HG03432 (cell line): ENCODE measurements around the gene GRB7.
A peak's percentile ranks its signal among the peaks of the same experiment; 100 is the strongest.

ENCODE experiments used
- ATAC-seq: cut with Tn5 transposase; IDR thresholded peaks from one replicate; pipeline ENCODE4 v1.9.1; 2021; ENCODE audit warnings: mild to moderate bottlenecking, moderate library complexity; ENCODE audit not compliant: unreplicated experiment

Gene GRB7

DNA sequence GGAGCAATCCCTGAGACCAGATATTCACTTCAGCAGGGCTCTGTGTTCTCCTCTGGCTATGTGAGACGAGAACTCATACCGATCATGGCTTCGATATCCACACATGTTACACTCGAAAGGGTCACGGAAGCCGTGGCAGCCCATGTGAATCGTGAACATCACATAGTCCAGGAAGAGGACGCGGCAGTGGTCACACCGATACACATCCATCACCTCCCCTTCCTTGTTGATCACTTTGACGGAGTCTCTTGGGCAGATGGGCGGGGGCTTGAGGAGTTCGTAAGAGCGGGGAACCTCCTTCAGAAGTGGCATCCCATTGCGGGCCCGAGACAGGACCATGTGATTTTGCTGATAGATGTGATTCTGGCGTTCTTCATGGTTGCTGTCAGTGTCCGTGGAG, 28.0 kb downstream of the GRB7 start:
- ATAC-seq: no peak

DNA sequence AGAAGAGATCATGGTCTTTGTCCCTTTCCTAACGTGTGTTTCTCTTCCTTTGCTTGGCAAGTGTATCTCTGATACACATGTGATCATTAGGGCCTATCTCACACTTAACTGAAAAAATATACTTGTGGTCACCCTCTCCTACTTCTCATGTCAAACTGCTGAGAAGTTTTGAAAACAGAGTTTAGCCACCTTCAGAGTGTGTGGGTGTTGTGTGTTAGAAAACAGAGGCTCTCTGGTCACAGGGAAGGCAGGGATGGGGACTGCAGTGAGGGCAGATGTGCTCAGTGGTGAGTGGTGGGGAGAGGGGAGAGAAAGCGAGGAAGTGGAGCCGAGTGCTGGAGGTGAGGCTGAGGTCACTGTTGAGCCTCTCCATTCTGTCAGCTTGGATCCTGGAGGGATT, 29.4 kb downstream of the GRB7 start:
- ATAC-seq: no peak

DNA sequence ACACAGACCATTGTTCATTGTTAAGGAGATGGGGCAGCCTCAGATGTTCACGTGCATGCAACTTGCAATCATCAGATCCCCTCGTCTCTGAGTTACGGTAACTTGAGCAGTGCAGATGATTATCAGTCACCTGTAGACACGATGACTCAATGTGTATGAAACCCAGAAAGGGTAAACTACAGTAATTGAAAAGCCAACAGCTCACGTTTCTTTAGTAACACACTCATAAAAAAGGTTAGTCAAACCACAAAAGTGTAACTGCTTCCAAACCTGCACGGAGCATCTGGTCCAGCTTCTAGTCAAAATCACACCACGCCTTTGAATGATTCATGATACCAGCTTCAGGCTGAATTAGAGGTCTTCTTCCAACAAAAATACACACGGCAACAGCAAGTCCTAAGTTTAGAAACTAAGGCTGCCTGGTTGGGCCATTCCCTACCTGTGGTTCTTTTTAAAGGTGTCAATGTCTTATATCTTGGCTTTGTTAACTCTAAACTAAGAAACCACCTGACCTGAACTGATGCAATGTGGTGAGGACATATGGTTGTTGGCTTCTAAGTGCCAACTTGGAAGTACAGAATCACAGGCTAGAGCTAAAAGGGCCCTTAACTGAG, 32.3 kb downstream of the GRB7 start:
- peak; percentile 65 for ATAC-seq

DNA sequence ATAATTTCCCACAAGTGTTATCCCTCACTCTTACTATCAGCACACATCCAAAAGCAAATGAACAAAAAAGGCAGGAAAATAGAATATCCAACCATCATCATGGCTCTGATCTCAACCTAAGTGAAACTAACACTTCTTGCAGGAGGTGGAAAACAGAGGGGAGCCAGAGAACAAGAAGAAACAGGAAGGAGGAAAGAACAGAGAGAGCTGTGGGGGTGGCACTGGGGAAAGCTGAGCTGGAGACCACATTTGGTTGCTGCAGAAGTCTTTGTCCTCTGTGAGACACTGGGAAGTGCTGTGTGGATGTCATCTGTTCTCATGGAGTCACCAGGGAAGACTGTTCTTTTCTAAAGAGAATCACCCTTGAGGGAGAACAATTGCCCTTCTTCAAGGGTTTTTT, 34.7 kb downstream of the GRB7 start:
- no peak for ATAC-seq

DNA sequence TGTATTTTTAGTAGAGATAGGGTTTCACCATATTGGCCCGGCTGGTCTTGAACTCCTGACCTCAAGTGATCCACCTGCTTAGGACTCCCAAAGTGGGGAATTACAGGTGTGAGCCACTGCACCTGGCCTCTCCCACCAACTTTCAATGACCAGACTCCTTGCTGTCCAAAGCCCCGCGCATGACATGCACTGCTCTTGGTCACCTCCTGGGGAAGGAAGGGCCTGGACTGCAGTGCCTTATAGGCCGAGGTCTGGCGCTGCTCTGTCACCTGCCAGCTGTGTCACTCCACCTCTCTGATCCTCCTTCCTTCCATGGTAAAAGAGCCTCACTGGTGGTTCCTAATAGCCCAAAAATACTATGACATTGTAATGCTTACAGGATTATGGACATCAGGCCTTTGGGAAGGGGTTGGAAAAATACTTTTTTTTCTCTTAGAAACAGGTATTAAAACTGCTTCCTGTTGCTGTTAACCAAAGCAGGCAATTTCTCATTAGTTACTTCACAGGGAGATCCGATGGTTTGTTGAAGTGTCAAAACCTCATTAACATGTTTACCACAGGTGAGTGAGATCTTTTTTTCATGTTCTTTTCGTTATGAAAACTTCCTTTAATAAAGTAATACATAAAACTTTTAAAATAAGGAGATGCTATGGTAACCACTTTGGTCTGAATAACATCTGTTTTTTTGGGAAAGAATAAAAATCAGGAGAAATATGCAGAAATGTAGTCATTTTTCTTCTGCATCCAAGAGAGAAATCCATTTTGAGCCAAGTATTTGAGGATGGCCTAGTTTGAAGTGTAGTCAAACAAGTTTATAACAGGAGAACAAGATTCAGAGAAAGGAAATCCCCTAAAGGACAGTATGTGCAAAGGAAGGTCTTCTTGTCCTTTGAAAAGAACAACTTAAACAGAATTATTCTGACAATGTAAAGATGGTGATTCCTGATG, 35.5 kb downstream of the GRB7 start:
- no peak for ATAC-seq

DNA sequence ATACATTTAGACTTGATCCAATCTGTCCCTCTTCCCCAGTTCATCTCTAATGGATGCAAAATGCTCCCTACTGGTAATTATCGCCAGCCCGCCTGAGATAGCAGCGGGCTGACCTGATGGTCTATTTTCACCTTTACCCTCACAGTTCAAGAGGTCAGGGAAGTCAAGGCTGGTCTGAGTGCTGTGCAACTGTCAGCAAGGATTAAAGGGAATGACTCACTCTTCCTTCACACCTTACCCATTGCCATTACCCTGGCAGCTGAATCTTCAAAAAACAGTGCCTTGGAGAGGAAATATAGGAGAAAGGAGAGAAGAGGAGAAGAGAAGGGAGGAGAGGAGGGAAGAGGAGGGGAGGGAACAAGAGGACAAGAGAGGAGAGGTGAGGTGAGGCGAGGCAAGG, 36.3 kb downstream of the GRB7 start:
- no peak for ATAC-seq

DNA sequence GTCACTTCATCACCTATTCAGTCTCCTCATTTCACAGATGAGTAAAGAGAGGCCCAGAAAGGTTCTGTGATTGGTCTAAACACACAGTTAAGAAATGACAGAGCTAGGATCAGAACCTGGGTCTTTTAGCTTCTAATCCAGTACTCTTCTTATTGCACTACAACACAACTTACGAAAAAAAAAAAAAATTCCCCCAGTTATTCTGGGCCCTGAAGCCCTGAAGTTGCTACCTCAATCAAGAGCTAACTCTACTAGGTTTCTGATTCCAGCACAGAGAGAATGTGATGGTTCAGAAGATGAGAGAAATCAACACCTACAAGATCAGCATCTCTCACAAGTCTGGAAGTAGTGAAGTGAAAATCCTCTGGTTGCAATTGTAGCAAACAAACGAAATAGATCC, 37.3 kb downstream of the GRB7 start:
- no peak for ATAC-seq

DNA sequence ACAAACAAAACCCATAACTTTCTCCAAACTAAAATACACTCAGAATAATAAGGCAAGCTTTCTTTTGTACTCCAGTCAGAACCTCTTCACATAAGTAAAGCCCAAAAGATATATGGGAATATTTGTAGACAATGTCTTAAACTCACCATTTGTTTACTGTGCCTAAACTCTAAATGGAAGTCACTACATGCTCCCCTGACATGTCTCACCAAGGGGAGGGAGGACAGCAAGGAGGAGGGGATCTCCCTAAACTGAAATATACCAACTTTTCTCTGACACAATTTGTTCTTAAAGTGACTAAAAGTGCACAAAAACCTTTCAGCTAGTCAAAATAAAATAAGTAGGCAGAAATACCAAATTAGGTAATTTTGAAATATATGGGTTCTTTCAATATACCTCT, 38.5 kb downstream of the GRB7 start:
- ATAC-seq: no peak

DNA sequence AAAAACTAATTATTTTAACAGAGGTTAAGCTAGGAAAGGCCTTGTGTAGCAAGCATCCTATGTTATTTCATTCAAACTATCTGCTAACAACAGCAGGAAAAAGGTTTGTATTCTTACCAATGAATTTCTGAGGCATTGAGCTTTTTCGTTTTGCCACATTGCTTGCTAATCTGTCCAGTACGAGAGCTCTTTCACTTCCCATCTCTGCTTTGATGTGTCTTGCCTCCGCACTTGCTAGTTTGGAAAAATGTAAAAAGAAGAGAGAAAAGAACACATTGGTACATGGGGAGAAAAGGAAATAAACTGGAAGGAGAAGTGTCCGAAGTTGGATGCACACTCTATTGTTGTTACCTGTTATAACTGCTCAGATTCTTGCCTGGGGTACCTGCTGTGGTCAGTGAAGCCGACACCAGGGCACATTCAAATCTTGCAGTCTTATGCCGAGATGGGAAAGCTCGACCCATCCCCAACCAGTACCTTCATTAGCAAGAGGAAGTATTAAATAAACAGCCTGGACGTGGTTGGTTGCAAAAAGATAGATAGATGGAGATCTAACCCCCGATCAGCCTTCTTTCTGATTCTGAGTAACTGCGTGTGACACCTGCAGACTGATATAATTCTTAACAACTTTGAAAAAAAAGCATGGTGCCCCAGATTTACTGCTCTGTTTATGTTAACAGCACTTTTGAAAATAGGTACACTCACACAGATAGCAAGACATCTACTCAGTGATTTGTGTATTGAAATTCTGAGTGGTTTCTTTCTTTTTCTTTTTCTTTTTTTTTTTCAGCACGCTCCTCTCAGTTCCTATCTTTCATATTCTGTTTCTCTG, 40.0 kb downstream of the GRB7 start:
- ATAC-seq: peak; percentile 56

DNA sequence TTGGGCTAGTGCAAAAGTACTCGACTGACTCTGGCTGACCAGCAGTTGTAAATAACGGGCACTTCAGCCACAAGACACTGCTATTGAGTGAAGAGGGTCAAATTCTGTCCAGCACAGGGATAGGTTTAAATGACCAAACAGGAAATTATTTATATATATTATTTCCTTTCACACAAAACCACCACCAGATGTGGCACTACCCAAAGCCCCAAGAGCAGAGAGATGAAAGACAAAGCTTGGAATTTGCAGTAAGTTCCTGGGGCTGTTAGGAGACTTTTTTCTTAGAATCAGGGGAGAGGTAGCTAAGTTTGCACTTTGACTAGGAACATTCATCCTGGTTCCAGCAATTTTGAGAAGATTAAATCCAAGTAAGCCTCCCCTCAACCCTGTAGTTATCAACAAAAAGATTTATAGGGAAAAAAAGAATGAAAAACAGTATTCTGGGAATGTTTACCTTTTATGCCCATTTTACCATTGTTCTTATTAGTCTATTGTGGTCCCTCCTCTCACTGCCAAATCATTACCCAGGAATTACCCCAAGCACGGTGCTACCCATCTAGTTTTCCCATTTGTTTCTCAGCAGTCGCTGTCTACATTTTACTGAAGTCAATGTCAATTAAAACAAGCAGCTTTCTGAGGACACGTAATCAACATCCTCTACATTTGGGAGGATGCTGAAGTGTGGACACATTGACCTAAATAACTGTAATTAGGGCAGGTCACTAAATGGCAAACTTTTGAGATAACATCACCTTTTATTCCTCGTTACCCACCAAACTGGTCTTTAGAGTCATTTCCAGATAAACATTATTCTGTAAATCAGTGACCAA, 43.5 kb downstream of the GRB7 start:
- no peak for ATAC-seq

DNA sequence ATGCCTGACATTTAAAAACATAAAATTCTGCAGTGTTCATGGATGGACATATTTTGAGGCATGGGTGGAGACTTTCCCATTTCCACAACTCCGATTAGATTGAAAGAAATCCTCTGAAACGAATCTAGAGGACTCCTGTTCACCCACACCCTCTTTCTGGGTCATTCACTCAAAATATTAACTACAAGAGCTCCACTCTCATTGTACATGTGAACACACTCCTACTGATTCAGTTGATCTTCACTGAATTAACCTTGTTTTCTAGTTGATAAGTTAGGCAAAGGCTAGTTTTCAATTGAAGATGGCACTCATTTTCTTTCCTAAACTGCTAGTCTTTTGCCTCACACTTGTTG, 44.1 kb downstream of the GRB7 start:
- no peak for ATAC-seq

DNA sequence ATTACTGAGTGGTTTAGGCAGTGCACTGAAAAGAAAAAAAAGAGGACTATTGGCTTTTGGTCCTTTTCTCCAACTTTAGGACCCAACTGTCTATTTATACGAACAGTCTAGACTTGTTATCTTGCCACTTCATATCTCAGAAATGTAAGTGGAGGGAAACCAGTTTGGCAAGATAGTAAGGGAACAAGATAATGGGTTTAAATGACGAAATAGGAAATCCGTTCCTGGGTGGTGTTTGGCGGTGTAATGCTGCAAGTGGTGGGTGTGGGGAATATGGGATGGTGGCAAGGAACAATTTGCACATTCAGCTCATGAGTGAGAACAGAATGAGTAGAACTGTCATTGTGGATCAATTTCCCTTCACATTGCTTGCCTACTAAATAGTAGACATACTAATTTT, 44.7 kb downstream of the GRB7 start:
- no peak for ATAC-seq

DNA sequence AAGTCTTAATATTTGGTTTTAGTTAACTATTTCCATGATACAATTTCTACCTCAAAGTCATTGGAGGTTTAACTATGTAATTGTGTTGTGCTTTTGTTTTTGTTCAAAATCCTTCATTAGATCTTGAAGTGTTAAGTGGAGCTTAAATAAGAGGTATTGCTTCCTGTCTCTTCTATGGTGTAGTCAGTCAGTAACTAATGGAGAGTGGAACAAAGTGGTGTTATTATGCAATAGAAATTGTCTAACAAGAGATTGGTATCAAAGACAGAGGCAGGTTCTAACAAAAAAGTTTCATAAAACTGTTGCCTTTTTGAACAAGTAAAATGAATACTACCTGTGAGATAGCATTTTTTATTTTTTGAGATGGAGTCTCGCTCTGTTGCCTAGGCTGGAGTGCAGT, 45.2 kb downstream of the GRB7 start:
- ATAC-seq: no peak

DNA sequence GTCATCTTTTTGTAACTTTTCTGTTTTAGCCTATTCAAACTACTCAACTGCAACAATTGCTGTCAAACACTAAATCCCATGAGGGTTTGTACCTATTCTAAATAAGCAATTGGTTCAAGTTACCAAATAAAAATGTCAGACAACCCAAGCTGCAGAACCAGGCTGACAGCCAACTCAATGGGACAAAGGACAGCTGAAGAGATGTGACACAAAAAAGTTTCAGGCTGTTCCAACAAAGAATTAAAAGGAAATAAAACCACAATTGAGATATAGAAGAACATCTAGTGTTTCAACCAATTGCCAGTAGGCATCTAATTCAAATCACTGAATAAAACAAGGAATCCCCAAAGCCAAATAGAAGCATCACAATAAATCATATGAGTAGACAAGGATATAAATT, 49.3 kb downstream of the GRB7 start:
- no peak for ATAC-seq

DNA sequence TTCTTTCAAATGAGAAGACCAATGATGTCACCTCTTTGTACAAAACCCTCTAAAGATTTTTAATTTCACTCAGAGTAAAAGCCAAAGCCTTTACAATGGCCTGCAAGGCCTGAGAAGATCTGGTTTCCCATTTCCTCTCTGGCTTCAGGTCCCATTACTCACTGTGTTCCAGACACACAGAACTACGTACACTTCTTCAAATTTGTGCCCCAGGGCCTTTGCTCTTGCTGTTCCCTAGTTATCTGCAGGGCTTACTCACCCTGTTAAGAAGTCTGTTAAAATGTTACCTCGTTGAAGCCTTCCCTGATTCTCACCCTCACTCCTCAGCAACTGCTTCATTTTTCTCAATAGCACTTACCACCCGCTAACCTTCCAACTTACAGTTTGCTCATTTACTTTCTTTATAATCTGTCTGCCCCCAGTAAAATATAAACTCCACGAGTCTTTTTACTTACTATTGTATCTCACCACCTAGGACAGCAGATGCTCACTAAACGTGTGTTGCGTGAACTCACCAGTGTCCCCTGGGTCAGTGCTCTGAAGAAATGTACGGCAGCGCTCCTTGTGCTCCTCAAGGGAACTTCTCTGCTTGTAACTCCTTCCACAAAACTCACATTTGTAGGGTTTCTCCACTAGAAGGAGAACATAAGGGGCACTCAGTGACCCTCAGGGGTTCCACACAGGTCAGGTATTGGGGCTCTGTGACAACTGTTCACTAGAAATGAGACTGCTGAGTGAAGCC, 50.2 kb downstream of the GRB7 start:
- ATAC-seq: no peak

DNA sequence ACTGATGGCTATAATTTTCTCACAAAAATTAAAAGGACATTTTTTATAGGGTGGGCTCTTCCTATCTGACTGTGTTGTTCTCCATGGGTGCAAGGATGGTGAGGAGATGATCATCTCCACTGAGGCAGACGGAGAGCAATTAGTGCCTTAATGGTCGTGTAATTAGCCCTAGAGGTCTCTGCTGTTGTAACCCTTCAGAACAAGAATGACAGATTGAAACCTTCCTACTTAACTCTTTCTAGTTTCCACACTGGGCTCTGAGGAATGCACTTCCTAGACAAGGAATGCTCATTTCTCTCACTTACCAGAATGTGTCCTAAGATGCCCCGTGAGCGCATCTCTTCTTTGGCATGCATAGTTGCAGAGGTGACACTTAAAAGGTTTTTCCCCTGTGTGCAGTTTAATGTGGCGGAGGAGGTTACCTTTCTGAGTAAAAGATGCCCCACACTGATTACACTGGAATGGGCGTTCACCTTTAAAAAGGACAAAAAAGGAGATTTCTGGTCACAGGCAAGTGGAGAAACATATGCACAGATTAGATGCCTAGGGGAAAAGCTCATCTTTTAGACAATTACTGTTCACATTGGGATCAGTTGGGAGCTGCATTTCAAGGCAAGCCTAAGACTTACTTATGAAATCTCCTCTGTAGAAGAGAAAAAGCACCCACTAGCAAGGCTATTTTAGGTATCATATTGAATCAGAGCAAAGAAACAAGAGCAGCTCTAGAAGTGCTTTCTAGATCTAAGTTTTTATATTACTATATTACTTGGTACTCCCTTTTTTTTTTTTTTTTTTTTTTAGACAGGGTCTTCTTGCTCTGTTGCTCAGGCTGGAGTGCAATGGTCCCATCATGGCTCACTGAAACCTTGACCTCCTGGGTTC, 53.6 kb downstream of the GRB7 start:
- no peak for ATAC-seq

DNA sequence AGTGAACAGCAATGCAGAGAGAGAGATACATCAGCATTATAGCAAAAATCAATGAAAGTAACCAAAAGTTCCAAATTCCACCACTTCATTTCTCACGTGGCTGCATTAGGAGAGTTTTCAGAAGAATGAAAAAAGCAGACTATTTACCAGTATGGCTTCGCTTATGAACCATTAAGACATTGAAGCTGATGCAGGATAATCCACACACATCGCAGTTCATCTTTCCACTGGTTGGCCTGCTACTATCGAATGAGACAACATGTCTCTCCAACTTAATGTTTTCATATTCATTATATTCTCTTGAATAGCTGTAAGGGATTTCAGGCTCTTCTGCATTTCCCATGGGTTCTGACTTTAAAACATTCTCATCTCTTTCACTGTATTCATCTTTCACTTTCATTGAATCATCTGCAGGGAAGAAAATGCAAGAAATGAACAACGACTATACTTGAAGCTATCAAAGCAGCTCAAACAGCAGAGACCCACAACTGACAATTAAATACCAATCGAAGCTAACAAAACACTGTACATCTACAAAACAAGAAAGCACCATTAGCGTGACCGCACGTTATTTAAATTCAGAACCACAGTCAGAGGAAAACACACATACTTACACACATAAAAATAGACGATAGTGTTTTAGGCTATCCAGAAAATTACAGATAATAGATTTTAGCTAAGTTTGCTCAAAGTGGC, 54.9 kb downstream of the GRB7 start:
- no peak for ATAC-seq

DNA sequence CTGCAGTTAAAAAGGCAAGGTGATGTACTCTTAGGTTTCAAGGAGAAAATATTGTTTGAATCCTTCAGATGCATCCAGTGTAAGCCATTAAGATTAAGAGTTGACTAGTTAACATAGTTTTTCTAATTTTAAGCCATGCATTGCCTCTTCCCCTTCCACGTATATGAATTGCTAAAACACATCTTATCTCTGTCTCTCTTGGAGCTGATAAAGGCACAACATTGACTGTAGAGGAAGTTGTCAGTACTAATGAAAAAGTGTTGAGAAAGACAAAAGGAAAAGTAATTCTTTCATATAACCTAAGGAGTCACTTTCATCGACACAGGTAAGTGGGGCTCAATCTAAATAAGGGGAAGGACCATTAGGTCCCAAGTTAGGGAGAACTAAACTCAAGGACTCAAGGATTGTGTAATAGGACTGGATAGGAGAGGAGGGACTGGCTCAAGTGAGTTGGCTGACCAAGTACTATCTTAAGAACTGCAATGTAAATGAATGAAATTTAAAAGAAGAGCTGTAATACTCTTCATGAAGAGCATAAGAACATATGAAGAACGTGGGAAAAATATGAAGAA, 55.6 kb downstream of the GRB7 start:
- no peak for ATAC-seq
